Measurements from ENCODE around the gene DCAKD. TPM values are rescaled to one million over a fixed set of nuclear protein-coding genes. Genes with fewer than 3 reads are reported as not detected.

DCAKD gene
- total RNA-seq, 4 donors from 2014 or later, result 50.3 to 68.8 (median 57.9) TPM

DNA sequence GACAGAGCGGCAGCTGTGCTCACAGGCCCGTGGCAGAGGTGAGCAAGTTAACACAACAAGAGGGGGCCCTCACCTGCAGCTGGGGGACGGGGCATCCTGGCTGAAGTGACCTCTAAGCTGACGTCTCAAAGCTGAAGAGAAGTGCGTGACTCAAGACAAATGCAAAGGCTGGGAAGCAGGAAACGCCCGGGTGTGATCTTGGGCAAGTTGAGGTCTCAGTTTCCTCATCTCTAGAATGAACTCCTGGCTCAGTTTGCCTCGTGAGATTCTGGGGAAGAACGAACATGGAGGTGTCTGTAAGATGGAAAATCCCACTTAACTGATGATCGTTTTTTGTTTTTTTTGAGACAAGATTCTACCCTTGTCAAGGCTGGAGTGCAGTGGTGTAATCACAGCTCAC, 43.2 kb downstream of the DCAKD start:
- 88% methylated on average over 10 of the region's 10 CpGs for WGBS
- no peak overlapping the region for H3K27ac ChIP-seq (replicated peaks in 1 of 4)
- H3K9me3 ChIP-seq, result no peaks in the 10 kb centered on the region
- no peaks in the 10 kb centered on the region for H3K36me3 ChIP-seq
- no peaks in the 10 kb centered on the region for H3K27me3 ChIP-seq
- peaks cover 6 to 15% (median 14%) of the 10 kb centered on the region in 4 donors for H3K4me1 ChIP-seq
- DNase-seq (ENCODE audit: extremely low spot score), result no peak
- no peak overlapping the region for H3K4me3 ChIP-seq
- intact Hi-C loops (cut with DNase I), result no loop called here
- TF ChIP-seq POLR2AphosphoS5 (IDR thresholded peaks at IDR 0.05) (no peak), POLR2A (IDR thresholded peaks at IDR 0.05; ENCODE audit: low read depth) (no peak), EP300 (IDR thresholded peaks at IDR 0.05) (no peak)
- TF ChIP-seq, protein P1, sequence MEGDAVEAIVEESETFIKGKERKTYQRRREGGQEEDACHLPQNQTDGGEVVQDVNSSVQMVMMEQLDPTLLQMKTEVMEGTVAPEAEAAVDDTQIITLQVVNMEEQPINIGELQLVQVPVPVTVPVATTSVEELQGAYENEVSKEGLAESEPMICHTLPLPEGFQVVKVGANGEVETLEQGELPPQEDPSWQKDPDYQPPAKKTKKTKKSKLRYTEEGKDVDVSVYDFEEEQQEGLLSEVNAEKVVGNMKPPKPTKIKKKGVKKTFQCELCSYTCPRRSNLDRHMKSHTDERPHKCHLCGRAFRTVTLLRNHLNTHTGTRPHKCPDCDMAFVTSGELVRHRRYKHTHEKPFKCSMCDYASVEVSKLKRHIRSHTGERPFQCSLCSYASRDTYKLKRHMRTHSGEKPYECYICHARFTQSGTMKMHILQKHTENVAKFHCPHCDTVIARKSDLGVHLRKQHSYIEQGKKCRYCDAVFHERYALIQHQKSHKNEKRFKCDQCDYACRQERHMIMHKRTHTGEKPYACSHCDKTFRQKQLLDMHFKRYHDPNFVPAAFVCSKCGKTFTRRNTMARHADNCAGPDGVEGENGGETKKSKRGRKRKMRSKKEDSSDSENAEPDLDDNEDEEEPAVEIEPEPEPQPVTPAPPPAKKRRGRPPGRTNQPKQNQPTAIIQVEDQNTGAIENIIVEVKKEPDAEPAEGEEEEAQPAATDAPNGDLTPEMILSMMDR (IDR thresholded peaks at IDR 0.05), result no peak

DNA sequence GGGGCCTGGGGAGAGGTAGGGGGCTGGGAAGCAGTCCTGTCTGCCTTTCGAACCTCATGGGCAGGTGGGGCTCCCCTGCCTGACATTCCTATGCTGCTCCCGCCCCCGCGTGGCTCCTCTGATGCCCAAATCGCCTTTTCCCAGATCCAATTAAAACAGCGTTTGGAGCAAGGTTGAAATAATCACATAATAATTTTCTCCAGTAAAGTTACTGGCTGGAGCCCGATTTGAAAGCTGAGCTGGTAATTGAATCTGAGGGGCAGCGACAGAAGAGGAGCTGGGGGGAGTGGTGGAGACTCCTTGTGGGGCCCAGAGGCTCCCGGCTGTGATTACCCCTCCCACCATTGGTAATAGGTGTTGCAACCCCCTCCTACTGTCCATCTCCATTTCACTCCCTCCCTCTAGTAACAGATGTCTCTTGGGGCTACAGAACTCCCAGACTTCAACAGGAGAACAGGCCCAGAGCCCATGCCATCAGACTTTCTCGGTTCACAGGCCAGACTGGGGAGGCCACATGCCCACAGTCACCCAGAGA, 44.4 kb downstream of the DCAKD start:
- Histone ChIP-seq H3K36me3 (no peaks in the 10 kb centered on the region), H3K4me1 (peaks cover 0 to 6% (median 6%) of the 10 kb centered on the region in 4 donors), H3K9me3 (no peaks in the 10 kb centered on the region), H3K27ac (replicated peaks in 1 of 4) (no peak overlapping the region), H3K27me3 (no peaks in the 10 kb centered on the region), H3K4me3 (no peak overlapping the region)
- intact Hi-C loops (cut with DNase I), result no loop called here
- WGBS, result 19% methylated on average over 10 of the region's 10 CpGs
- TF ChIP-seq POLR2A (IDR thresholded peaks at IDR 0.05; ENCODE audit: low read depth), result no peak
- TF ChIP-seq, protein P1 (IDR thresholded peaks at IDR 0.05), result peak in 2 of 3 experiments; percentile 10 to 30
- no peak for DNase-seq (ENCODE audit: extremely low spot score)

DNA sequence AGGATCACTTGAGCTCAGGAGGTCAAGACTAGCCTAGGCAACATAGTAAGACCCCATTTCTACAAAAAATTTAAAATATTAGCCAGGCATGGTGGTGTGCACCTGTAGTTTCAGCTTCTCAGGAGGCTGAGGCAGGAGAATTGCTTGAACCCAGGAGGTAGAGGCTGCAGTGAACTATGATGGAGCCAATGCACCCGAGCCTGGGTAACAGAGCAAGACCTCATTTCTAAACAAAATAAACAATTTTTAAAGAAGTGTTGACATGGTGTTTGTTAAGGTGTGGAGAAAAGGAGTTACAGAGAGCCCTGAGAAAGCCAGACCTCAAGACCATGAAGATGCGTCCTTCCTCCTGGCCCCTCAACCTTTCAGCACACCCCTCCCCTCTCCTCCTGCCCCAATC, 45.7 kb downstream of the DCAKD start:
- no peaks in the 10 kb centered on the region for H3K36me3 ChIP-seq
- TF ChIP-seq POLR2A (IDR thresholded peaks at IDR 0.05; ENCODE audit: low read depth) (no peak), POLR2AphosphoS5 (IDR thresholded peaks at IDR 0.05) (no peak), EP300 (IDR thresholded peaks at IDR 0.05) (no peak)
- TF ChIP-seq, protein P1 (IDR thresholded peaks at IDR 0.05), result no peak
- H3K4me1 ChIP-seq, result peaks cover 0 to 6% (median 6%) of the 10 kb centered on the region in 4 donors
- no peak overlapping the region for H3K4me3 ChIP-seq
- no peaks in the 10 kb centered on the region for H3K9me3 ChIP-seq
- H3K27me3 ChIP-seq, result no peaks in the 10 kb centered on the region
- 80% methylated on average over 2 of the region's 2 CpGs for WGBS
- DNase-seq (ENCODE audit: extremely low spot score), result no peak
- intact Hi-C loops (cut with DNase I), result no loop called here
- no peak overlapping the region for H3K27ac ChIP-seq (replicated peaks in 1 of 4)

DNA sequence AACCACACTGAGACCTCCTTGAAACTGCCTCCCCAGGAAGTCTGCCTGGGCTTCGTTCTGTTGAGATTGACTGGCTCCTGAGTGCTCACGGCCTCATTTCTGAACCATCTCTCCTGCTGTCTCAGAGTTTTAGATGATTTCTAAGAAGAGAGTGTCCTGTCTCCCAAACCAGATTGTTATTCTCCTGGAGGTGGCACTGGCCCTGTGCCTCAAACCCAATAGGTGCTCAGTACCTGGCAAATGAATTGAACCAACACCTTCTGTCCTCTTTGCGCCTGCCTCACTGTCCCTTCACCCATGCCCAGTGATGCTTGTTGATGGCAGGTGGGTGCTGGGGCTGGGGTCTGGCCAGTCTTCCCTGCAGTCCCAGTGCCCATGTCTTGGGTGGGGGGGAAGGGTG, 47.0 kb downstream of the DCAKD start:
- H3K4me1 ChIP-seq, result peaks cover 0 to 6% (median 6%) of the 10 kb centered on the region in 4 donors
- H3K36me3 ChIP-seq, result no peaks in the 10 kb centered on the region
- intact Hi-C loops (cut with DNase I), result no loop called here
- no peak for DNase-seq (ENCODE audit: extremely low spot score)
- TF ChIP-seq, protein P1 (IDR thresholded peaks at IDR 0.05), result no peak
- TF ChIP-seq POLR2AphosphoS5 (IDR thresholded peaks at IDR 0.05) (no peak), EP300 (IDR thresholded peaks at IDR 0.05) (no peak), POLR2A (IDR thresholded peaks at IDR 0.05; ENCODE audit: low read depth) (no peak)
- WGBS, result 84% methylated on average over 3 of the region's 3 CpGs
- no peak overlapping the region for H3K4me3 ChIP-seq
- no peaks in the 10 kb centered on the region for H3K27me3 ChIP-seq
- no peak overlapping the region for H3K27ac ChIP-seq (replicated peaks in 1 of 4)
- H3K9me3 ChIP-seq, result peaks cover 0 to under 1% (median 0%) of the 10 kb centered on the region in 4 donors

DNA sequence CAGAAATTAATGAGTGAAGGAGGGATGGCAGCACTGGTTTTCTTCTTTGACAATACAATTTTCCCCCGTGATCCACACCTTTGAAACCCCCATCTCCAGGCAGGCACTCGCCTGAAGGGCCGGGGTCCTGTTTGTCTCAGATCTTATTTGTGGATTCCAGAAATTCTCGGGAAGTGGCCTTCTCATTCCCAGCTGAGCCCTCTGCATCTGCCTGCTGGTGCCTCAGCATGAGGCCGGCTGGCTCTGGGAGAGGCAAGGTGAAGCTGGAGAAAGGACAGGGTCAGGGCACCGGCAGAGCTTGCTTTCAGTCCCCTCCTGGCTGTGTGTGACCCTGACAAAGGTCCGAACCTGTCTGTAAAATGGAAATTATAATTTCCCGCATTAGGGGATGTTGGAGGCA, 47.6 kb downstream of the DCAKD start:
- Histone ChIP-seq H3K4me3 (no peak overlapping the region), H3K9me3 (peaks cover 0 to 6% (median 0%) of the 10 kb centered on the region in 4 donors), H3K27me3 (no peaks in the 10 kb centered on the region), H3K27ac (replicated peaks in 1 of 4) (no peak overlapping the region), H3K36me3 (no peaks in the 10 kb centered on the region), H3K4me1 (peaks cover 0 to 6% (median 6%) of the 10 kb centered on the region in 4 donors)
- intact Hi-C loops (cut with DNase I), result no loop called here
- TF ChIP-seq, protein P1 (IDR thresholded peaks at IDR 0.05), result no peak
- TF ChIP-seq EP300 (IDR thresholded peaks at IDR 0.05) (no peak), POLR2A (IDR thresholded peaks at IDR 0.05; ENCODE audit: low read depth) (no peak), POLR2AphosphoS5 (IDR thresholded peaks at IDR 0.05) (no peak)
- no peak for DNase-seq (ENCODE audit: extremely low spot score)
- WGBS, result 76% methylated on average over 8 of the region's 8 CpGs
